Right atrium auricular region (tissue), 2 donors: ENCODE results near the gene SCGB1C1. TPM values are rescaled to one million over a fixed set of nuclear protein-coding genes. Genes with fewer than 3 reads are reported as not detected.
A peak's percentile ranks its signal among the peaks of the same experiment; 100 is the strongest.

ENCODE experiments used
- DNase-seq: peaks from one replicate; pipeline ENCODE4 v3.0.0-alpha.2; 2019; ENCODE audit warnings: low spot score
- H3K27ac ChIP-seq, 2 donors: fragments of 200-600 bp; sonication (generic); 1 replicate in 1 of 2; 2 replicates in 1 of 2; pipeline ENCODE4 v1.5.1; 2016 to 2019
- H3K27me3 ChIP-seq, 2 donors: fragments of 200-600 bp; sonication (generic); one replicate each; pipeline versions ENCODE4 v1.5.1 to v1.6.0; 2017 to 2019
- H3K36me3 ChIP-seq: fragments of 200-600 bp; sonication (generic); one replicate; pipeline ENCODE4 v1.5.1; 2016
- H3K4me1 ChIP-seq, 2 donors: fragments of 200-600 bp; sonication (generic); one replicate each; pipeline versions ENCODE4 v1.5.1 to v1.6.0; 2017 to 2019
- H3K4me3 ChIP-seq, 2 donors: fragments of 200-600 bp; sonication (generic); 1 replicate in 1 of 2; 2 replicates in 1 of 2; pipeline ENCODE4 v1.5.1; 2017 to 2019; ENCODE audit warnings: mild to moderate bottlenecking in 1 of 2, moderate library complexity in 1 of 2
- H3K9me3 ChIP-seq, 2 donors: fragments of 200-600 bp; sonication (generic); one replicate each; pipeline ENCODE4 v1.5.1; 2019
- total RNA-seq, 2 donors: library from RNA; depleted of rRNA; stranded (reverse); fragments of >200 nt; gene quantifications; one replicate each; pipeline ENCODE4 v1.1.0, GENCODE V29; 2016
- TF ChIP-seq, protein P1 (sequence below), 2 donors: fragments of 200-600 bp; sonication (generic); IDR thresholded peaks; one replicate each; pipeline ENCODE4 v1.5.1; 2019; ENCODE audit warnings: antibody characterized with exemption in 2 of 2

The SCGB1C1 gene
- total RNA-seq, 2 donors from 2014 or later, result not detected

DNA sequence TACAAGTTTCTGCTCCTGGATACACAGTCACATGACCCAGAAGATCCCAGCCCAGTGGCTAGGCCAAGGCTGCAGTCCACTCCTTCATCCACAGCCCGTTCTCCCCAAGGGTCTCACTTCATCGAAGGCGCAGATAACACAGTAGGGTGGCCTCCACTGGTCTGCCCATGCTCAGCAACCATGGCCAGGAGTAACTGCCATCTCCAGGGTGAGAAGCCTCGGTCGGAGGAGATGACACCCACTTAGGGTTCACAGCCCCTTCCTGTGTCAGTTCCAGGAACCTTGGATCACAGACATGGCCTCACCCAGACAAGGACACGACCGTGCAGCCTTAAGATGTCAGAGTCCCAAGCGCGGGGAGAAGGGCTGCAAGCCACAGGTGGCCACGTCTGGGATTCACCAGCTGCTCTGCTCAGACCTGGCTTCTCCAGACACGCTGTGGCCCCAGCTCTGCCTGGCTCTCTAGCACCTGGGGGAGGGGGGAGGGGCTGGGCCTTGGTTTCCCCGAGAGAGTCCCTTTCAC, 11.8 kb downstream of the SCGB1C1 start:
- Histone ChIP-seq H3K27me3 (no peaks in the 10 kb centered on the region), H3K4me1 (peaks cover 0 to 48% of the 10 kb centered on the region in 2 donors), H3K9me3 (no peaks in the 10 kb centered on the region), H3K27ac (no peak overlapping the region), H3K36me3 (peaks cover 41% of the 10 kb centered on the region), H3K4me3 (no peak overlapping the region)
- TF ChIP-seq, protein P1, sequence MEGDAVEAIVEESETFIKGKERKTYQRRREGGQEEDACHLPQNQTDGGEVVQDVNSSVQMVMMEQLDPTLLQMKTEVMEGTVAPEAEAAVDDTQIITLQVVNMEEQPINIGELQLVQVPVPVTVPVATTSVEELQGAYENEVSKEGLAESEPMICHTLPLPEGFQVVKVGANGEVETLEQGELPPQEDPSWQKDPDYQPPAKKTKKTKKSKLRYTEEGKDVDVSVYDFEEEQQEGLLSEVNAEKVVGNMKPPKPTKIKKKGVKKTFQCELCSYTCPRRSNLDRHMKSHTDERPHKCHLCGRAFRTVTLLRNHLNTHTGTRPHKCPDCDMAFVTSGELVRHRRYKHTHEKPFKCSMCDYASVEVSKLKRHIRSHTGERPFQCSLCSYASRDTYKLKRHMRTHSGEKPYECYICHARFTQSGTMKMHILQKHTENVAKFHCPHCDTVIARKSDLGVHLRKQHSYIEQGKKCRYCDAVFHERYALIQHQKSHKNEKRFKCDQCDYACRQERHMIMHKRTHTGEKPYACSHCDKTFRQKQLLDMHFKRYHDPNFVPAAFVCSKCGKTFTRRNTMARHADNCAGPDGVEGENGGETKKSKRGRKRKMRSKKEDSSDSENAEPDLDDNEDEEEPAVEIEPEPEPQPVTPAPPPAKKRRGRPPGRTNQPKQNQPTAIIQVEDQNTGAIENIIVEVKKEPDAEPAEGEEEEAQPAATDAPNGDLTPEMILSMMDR (IDR thresholded peaks at IDR 0.05), result no peak
- DNase-seq, result peak; percentile 55

DNA sequence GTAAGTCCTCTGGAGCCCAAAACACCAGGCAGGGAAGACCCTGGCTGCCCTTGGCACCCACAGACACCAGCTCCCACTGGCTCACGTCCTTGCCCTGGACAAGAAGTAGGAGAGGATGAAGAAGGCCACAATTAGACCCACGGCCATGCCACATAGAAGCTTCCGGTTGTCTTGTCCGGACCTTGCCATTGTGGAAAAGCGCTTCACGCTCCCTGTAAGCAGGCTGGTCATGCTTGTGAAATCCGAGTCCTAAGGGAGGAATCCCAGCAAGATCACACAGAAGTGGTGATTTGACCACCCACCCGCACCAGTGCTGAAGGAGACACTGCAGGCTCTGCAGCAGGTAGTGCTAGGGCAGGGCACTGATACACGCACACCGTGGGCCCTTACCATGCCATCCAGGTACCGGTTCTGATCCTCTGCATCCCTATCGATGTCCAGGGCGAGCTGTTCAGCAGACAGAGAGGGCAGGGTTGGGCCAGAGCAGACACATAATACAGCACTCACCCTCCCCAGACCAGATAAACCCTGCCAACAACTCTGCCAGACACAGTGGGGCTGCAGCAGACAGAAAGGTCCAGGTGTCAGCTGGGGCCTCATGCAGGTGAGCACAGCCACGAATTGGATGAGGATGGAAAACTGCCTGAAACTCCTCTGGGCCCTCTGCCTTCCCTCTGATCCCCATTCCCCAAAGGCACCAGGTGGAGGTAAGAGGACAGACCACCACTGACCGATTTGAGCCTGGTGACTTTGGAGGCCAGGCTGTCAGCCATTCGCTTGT, 12.5 kb downstream of the SCGB1C1 start:
- TF ChIP-seq, protein P1 (IDR thresholded peaks at IDR 0.05), result no peak
- peak overlapping the region; percentile 95 to 99 for H3K27ac ChIP-seq
- peaks cover 0 to 56% of the 10 kb centered on the region in 2 donors for H3K4me1 ChIP-seq
- H3K36me3 ChIP-seq, result peaks cover 49% of the 10 kb centered on the region
- H3K9me3 ChIP-seq, result no peaks in the 10 kb centered on the region
- DNase-seq, result peak; percentile 54
- H3K27me3 ChIP-seq, result no peaks in the 10 kb centered on the region
- H3K4me3 ChIP-seq, result peak overlapping the region in 1 of 2 donors; percentile 98

DNA sequence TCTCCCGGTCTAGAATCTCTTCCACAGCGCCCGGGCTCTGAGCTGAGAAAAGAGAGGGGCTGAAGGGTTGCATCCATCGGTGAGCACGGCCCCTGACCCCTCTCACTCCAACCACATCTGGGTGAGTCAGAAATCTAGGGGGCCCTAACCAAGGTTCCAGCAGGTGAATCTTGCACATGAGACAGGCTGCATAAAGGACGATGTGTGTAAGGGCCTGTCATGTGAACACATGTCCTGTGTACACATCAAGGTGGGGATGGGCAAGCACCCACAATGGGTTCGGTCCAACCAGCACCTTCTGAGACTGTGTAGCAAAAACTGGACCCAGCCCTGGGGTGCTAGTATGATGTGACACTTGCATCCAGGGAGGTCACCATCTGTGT, 13.1 kb downstream of the SCGB1C1 start:
- no peak for DNase-seq
- Histone ChIP-seq H3K4me3 (peak overlapping the region; percentile 95 to 98), H3K27me3 (no peaks in the 10 kb centered on the region), H3K9me3 (no peaks in the 10 kb centered on the region), H3K4me1 (peaks cover 0 to 62% of the 10 kb centered on the region in 2 donors), H3K27ac (peak overlapping the region; percentile 95 to 99), H3K36me3 (peaks cover 50% of the 10 kb centered on the region)
- TF ChIP-seq, protein P1 (IDR thresholded peaks at IDR 0.05), result no peak

DNA sequence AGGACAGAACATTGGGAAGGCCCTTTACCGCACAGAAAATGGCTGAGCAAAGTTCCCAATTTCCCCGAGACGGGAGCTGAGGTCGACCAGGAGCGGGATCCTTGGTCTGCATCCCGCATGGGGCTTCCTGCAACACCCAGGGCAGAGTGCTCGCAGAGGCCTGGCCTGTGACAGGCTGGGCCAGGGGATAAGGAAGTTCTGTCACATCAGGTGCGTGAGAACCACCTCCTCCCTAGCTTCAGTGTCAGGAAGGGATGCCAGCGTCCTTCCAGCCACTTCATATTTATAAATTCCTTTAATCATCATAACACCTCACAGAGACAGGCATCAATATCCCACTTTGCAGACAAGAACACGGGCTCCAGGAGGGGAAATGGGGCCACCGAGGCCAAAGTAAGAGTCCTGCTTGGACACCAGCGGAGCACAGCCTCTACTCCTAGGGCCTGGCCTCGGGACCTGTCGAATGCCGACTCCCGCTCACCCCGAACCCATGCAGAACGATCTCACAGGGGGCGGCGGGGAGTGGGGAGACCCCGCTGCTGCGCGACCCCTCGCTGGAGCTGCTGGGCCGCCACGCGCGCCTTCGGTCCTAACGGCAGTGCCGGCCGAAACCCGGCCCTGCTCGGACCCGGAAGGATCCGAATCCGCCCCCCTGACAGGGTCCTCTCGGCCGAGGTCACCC, 13.8 kb downstream of the SCGB1C1 start:
- Histone ChIP-seq H3K4me1 (peaks cover 0 to 63% of the 10 kb centered on the region in 2 donors), H3K36me3 (peaks cover 51% of the 10 kb centered on the region)
- DNase-seq, result peak; percentile 59

DNA sequence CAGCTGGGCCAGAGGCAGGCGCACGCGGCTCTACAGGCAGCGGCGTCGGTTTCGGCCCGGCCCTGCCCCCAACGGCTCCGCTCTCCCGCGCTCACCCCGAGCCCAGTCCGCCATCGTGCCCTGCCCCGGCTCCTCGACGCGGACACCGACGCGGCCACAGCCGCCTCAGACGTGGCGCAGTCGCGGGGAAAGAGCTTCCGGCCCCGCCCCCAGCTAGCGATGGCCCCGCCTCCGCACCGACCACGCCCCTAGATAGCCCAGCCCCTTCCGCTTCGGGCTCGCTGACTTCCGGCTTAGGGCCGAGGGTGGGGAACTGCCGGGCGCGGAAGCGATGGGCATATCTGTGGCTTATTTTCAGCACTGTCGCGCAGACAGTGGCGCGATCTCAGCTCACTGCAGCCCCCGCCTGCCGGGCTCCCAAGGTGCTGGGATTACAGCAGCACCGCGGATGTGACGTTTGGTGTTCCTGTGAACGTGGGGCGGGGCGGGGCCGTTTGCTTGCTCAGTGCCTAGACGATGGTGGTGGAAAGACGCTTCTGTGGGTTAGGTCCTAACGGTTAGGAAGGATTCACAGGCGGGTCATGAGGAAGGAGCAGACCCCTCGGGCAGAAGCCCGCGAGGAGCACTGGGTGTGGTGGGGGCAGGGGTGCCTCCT, 14.5 kb downstream of the SCGB1C1 start, which contains the start of the genes BET1L and RIC8A:
Gene BET1L (minus strand): TSS at position 192 of the 655 bp plus-strand sequence. CDS start 78 bp downstream, at position 114.
Gene RIC8A (plus strand): TSS at position 501 of the 655 bp plus-strand sequence. CDS start 1,147 bp downstream, outside the sequence.
- no peaks in the 10 kb centered on the region for H3K9me3 ChIP-seq
- peak; percentile 97 for DNase-seq
- H3K4me3 ChIP-seq, result peak within 1 kb of the TSS; percentile 95 to 98
- H3K36me3 ChIP-seq, result peaks cover 58% of the 10 kb centered on the region
- H3K27ac ChIP-seq, result peak within 1 kb of the TSS; percentile 95 to 99
- peaks cover 0 to 63% of the 10 kb centered on the region in 2 donors for H3K4me1 ChIP-seq
- TF ChIP-seq, protein P1 (IDR thresholded peaks at IDR 0.05), result no peak
- no peaks in the 10 kb centered on the region for H3K27me3 ChIP-seq

More for the DNA sequence above, 13.8 kb downstream of the SCGB1C1 start:
- H3K4me3 ChIP-seq, result peak overlapping the region; percentile 95 to 98
- no peaks in the 10 kb centered on the region for H3K27me3 ChIP-seq
- TF ChIP-seq, protein P1 (IDR thresholded peaks at IDR 0.05), result no peak
- peak overlapping the region; percentile 95 to 99 for H3K27ac ChIP-seq
- no peaks in the 10 kb centered on the region for H3K9me3 ChIP-seq
